ENCODE results near the gene RBM5.

DNA sequence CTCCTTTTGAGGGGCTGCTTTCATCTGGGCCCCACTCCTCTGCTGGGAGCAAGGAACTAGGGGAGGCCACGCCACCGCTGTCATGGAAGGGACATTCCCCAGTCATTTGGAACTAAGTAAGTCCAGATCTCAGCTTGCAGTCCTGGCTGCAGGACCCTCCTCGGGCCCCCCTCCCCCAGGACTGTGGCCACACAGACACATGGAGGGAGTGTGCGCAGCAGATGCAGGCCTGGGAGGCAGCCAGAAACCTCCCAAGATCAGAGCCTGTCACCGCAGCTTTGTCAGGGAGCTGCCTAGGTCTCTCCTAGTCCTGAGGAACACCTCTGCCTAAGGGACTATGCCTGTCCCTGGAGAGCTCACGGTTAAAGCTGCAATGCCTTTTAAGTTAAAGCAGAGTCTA is 59.1 kb downstream of the RBM5 start:
- TF ChIP-seq ARNTL (CRISPR knock-in tag; IDR thresholded peaks at IDR 0.05; ENCODE audit: borderline replicate concordance, low read depth): no peak
- TF ChIP-seq, protein P1, sequence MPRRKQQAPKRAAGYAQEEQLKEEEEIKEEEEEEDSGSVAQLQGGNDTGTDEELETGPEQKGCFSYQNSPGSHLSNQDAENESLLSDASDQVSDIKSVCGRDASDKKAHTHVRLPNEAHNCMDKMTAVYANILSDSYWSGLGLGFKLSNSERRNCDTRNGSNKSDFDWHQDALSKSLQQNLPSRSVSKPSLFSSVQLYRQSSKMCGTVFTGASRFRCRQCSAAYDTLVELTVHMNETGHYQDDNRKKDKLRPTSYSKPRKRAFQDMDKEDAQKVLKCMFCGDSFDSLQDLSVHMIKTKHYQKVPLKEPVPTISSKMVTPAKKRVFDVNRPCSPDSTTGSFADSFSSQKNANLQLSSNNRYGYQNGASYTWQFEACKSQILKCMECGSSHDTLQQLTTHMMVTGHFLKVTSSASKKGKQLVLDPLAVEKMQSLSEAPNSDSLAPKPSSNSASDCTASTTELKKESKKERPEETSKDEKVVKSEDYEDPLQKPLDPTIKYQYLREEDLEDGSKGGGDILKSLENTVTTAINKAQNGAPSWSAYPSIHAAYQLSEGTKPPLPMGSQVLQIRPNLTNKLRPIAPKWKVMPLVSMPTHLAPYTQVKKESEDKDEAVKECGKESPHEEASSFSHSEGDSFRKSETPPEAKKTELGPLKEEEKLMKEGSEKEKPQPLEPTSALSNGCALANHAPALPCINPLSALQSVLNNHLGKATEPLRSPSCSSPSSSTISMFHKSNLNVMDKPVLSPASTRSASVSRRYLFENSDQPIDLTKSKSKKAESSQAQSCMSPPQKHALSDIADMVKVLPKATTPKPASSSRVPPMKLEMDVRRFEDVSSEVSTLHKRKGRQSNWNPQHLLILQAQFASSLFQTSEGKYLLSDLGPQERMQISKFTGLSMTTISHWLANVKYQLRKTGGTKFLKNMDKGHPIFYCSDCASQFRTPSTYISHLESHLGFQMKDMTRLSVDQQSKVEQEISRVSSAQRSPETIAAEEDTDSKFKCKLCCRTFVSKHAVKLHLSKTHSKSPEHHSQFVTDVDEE (CRISPR knock-in tag; IDR thresholded peaks at IDR 0.05): no peak; the same call in 1 of the 2 replicates
- TF ChIP-seq OSR1 (CRISPR knock-in tag; IDR thresholded peaks at IDR 0.05): no peak
- TF ChIP-seq, protein P2, sequence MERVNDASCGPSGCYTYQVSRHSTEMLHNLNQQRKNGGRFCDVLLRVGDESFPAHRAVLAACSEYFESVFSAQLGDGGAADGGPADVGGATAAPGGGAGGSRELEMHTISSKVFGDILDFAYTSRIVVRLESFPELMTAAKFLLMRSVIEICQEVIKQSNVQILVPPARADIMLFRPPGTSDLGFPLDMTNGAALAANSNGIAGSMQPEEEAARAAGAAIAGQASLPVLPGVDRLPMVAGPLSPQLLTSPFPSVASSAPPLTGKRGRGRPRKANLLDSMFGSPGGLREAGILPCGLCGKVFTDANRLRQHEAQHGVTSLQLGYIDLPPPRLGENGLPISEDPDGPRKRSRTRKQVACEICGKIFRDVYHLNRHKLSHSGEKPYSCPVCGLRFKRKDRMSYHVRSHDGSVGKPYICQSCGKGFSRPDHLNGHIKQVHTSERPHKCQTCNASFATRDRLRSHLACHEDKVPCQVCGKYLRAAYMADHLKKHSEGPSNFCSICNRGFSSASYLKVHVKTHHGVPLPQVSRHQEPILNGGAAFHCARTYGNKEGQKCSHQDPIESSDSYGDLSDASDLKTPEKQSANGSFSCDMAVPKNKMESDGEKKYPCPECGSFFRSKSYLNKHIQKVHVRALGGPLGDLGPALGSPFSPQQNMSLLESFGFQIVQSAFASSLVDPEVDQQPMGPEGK (CRISPR knock-in tag; IDR thresholded peaks at IDR 0.05; ENCODE audit: borderline replicate concordance): no peak

All from SK-N-SH treated with all-trans-retinoic acid at 6 μM for 48 hours (cell line).